ENCODE measurements around the gene EFCAB6.

EFCAB6 gene

DNA sequence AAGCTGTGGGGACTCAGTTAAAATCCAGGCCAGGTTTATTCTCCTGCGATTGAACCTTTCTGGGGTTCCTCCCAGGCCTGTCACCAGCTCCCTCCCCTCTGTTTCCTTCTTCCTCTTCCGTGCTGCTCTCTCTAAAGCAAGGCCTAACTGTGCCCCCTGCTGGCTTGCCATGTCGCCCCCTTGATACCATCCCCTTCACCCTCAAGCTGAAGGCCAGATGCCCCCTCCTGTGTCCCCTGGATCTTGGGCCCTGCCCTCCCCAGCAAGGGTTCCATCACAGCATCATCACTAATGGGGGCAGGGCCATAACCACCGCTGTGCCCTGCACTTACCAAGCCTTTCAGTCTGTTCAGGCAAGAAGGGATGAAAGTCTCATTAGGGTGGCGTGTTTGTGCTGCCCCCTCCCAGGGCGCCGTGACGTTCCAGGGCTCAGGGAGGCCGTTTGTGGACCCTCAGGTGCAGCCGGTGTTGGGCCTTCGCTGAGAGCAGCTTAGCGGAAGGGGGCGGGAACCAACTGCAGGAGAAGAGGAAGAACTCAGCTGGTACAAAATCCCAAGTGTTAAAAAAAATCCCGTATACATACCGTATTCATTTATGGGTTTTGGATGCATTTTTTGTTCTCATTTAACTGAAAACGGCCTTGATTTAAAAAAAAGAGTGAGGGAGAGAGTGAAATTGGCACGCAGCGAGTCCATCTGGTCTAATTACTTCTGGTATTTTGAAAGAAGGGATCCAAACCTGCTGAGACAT is 330.4 kb downstream of the EFCAB6 start:
- DNase-seq (ENCODE audit: low read depth) = no peak

DNA sequence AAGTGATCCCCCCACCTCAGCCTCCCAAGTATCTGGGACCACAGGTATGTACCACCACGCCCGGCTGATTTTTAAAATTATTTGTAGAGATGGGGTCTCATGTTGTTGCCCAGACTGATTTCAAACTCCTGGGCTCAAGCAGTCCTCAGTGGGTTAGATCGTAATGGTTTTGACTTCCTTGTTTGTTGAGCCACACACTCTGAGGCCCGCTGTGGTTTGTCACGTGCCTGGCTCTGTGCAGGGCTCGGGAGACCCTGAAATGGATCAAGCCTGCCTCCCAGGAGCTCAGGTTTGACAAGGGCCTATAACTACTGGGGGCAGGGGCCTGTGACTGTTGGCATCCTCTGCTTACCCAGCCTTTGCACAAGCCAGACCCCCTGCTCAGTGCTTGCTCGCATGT is 332.1 kb downstream of the EFCAB6 start:
- no peak for DNase-seq (ENCODE audit: low read depth)

DNA sequence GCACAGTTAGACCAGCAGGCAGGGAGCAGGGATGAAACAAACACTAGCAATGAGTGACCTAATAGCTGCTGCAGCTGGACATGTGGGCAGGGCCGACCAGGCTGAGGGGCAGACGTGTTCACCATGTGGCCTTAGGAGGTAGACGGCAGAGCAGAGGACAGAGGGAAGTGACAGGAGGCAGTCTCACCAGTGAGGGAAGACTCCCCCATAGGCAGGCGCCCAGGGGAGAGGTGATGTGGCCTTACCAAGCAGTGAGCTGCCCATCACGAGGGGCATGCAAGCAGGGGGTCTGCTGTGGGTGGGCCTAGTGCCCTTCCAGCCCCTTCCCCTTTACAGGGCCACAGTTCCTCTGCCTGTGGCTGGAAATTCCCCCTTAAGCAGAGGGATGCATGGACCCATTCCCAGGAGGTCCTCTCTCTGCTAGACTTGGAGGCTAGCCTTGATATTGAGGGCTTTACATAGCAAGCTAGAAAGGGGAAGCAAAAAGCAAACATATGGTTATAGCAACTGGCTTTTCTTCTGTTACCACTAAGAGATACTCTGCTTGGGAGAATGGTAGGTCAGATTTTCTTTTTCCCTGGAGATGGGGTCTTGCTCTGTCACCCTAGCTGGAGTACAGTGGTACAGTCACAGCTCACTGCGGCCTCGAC is 332.7 kb downstream of the EFCAB6 start:
- no peak for DNase-seq (ENCODE audit: low read depth)
